ENCODE results near the gene ME3.

Gene ME3

DNA sequence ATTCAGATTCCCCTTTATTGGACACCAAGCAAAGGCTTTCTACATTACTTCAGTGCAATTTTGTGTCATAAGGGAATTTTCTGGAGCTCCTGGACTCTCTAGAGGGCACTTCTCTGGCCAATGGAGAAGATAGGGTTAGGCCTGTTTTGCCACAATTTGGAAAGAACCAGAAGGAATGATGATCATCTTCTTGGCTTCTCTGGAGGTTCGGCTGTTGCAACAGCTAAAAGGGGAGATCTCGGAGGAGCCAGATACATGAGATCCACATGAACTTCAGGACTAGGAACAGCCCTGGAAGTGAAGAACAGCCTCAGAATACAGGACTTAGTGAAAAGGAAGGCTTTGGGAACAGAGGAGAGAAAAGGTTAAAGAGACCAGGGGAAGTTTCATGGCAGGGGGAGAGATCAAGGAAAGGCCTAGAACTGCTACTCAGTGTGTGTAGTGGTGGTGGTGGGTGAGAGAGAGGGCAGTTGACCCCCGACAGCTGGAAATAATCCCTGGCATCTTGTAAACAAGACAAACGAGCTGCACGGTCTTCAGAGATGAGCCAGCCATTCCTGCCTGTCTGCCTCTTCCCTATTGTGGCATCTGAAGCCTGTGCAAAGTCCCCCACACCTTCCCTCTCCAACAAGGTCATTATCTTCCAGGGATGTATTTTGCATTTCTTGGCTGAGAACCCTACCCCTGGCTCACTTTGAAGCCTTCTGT is 214.0 kb downstream of the ME3 start:
- TF ChIP-seq, protein P1, sequence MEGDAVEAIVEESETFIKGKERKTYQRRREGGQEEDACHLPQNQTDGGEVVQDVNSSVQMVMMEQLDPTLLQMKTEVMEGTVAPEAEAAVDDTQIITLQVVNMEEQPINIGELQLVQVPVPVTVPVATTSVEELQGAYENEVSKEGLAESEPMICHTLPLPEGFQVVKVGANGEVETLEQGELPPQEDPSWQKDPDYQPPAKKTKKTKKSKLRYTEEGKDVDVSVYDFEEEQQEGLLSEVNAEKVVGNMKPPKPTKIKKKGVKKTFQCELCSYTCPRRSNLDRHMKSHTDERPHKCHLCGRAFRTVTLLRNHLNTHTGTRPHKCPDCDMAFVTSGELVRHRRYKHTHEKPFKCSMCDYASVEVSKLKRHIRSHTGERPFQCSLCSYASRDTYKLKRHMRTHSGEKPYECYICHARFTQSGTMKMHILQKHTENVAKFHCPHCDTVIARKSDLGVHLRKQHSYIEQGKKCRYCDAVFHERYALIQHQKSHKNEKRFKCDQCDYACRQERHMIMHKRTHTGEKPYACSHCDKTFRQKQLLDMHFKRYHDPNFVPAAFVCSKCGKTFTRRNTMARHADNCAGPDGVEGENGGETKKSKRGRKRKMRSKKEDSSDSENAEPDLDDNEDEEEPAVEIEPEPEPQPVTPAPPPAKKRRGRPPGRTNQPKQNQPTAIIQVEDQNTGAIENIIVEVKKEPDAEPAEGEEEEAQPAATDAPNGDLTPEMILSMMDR (IDR thresholded peaks at IDR 0.05; ENCODE audit: low read depth, low read length, missing control alignments) = no peak
- no peak for DNase-seq (ENCODE audit: low read depth)
- H3K4me3 ChIP-seq (ENCODE audit: low read depth, low read length) = no peak overlapping the region
- in situ Hi-C loops (cut with HindIII; ENCODE audit: low sequenced_read_pairs) = no loop called here

DNA sequence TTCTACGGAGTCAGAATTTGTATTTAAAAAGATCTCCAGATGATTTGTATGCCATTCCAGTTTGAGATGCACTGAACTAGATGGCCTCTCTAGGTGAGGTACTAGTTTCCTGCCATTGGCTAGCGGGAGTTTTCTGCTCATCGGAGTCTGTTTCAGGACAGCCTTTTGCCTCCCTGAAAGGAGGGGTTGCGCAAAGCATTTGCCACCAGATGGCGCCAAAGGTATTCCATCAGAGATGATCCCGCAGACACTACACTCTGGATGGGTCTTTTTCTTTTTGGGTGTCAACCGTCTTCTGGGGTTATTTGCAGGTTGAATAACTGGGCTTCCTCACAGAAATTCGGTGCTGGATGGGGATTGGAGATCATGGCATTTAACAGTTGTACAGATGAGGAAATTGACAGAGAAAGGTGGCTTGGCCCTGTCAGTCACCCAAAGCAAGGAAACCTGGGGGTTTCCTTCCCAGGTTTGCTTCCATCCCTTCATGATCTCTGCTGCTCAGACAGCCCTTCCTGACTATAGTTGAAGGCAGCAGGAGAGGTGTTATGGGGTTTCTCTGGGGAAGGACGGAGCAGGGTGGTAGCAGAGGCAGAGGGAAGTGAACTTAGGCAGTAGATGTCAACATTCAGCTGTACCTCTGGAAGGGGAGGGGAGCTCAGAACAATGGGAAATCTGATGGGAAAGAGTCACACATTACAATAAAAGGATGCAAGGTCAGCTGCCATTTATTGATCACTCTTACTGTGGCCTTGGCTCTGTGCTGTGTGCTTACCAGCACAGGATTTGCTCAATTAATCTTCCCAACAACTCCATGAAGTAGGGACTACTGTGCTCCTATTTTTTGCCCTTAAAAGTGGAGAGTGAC is 216.1 kb downstream of the ME3 start:
- in situ Hi-C loops (cut with HindIII; ENCODE audit: low sequenced_read_pairs) = no loop called here
- no peak overlapping the region for H3K4me3 ChIP-seq (ENCODE audit: low read depth, low read length)
- DNase-seq (ENCODE audit: low read depth) = peak; percentile 72
- TF ChIP-seq, protein P1 (IDR thresholded peaks at IDR 0.05; ENCODE audit: low read depth, low read length, missing control alignments) = peak; percentile 85

DNA sequence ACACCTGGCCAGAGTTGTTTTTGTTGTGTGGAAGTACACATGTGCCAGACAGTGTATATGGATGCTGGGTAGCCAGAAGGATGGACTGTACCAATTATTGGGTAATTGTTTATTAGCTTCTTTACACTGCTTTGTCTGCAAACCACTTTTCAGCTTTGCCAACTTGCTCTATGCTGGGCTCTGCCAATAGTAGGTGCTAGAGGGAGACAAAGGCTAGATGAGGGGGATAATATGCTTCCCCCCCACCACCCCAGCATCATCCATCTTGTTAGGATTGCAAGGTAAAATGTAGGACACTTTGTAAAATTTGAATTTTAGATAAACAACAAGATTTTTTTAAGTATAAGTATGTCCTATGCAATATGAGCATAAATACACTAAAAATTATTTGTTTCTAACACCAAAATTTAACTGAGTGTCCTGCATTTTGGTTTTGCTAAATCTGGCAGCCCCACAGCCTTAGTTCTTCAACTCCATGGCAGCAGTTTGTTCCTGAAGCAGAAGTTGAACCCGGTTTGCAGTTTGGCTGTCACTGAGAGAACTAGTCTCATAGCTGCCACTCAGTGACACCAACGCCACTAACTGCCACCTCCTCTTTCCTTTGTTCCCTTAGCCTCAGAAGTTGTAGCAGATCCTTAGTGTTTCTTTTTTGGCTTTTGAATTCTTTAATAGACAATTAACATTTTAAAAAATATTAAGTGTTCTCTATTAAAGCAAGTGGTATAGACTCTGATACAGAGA is 219.0 kb downstream of the ME3 start:
- DNase-seq (ENCODE audit: low read depth) = no peak
- TF ChIP-seq, protein P1 (IDR thresholded peaks at IDR 0.05; ENCODE audit: low read depth, low read length, missing control alignments) = peak; percentile 11
- in situ Hi-C loops (cut with HindIII; ENCODE audit: low sequenced_read_pairs) = no loop called here
- no peak overlapping the region for H3K4me3 ChIP-seq (ENCODE audit: low read depth, low read length)

DNA sequence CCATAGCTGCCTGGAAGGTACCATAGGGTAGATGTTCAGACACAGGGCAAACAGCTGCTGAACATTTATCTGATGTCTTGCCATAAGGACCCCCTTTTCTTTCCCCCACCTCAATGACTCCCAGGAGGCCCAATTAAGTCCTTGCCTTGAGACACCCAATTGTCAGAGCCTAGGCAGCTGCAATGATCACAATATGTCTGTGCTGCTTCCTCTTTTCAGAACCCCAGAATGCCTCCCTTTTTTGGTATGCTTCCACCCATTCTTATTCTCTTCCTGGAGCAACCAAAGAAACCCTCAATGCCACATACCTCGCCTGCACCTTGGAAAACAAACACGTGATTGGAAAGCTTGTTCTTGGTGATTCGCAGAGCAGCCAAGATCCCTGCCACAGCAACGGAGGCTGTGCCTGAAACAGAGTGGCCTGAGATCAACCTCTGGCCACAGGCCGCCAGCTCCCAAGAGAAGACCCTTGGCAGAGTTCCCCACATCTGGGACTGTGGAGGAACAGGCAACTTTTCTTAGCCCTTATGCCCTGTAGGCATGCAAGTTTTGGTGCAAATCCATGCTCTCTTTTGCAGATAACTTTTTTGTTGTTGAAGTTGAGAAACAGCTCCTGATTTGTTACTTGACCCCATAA is 222.3 kb downstream of the ME3 start:
- TF ChIP-seq, protein P1 (IDR thresholded peaks at IDR 0.05; ENCODE audit: low read depth, low read length, missing control alignments) = no peak
- in situ Hi-C loops (cut with HindIII; ENCODE audit: low sequenced_read_pairs) = no loop called here
- H3K4me3 ChIP-seq (ENCODE audit: low read depth, low read length) = no peak overlapping the region
- DNase-seq (ENCODE audit: low read depth) = no peak

DNA sequence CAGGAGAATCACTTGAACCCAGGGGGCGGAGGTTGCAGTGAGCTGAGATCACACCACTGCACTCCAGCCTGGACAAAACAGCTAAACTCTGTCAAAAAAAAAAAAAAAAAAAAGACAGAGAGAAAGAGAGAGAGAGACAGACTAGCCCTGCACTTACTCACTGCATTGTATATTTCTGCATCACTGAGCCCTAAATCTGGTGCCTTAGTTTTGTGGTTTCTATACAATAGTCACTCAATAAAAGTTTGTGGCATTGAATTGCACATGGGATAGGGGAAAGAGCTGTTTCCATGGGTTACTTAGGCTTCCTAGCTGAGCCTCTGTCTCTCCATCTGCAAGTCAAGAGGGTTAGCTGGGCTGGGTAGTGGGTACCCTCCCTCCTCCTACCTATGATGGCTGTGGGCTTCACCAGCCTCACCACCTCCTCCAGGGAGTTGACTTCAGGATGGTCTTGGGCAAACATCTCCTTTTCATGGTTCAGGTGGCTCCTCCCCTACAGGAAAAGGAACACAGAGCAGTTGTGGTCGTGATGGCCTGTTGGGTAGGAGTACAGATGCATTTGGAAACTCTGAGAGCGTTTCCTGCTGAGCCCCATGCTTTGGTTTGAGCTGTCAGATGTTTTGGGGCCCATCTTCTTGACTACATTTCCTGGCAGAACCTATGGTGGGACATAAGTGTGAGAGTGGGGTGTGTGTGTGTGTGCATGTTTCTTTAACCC is 224.5 kb downstream of the ME3 start:
- TF ChIP-seq, protein P1 (IDR thresholded peaks at IDR 0.05; ENCODE audit: low read depth, low read length, missing control alignments) = no peak
- in situ Hi-C loops (cut with HindIII; ENCODE audit: low sequenced_read_pairs) = no loop called here
- DNase-seq (ENCODE audit: low read depth) = no peak
- H3K4me3 ChIP-seq (ENCODE audit: low read depth, low read length) = no peak overlapping the region

Measured in astrocyte of the cerebellum (primary cell).